Stimulated activated CD8-positive, alpha-beta memory T cell treated with anti-CD3 and anti-CD28 coated beads, Interleukin-12 subunit alpha, Interleukin-12 subunit beta, amount 100 ng/mL, for 24 hours (primary cell): ENCODE measurements around the gene FOXO1.
"Not testable (repeated sequence)": the region's sequence is repeated elsewhere in the genome, so short reads cannot be mapped to it uniquely, and the experiment has no call there.

Source experiments
- DNase-seq: peaks from one replicate; pipeline ENCODE4 v3.0.0-alpha.2; 2020; ENCODE audit errors: extremely low read depth

Gene FOXO1

GRCh38 chr13:40665126-40666044, 1.1 kb downstream of the FOXO1 start:
- no peak for DNase-seq

- no peak for DNase-seq
Measured at GRCh38 chr13:40664350-40665125, 1.9 kb downstream of the FOXO1 start.

- not testable (repeated sequence) for DNase-seq
Measured at GRCh38 chr13:40664100-40664349, 2.4 kb downstream of the FOXO1 start.

- no peak for DNase-seq
Measured at GRCh38 chr13:40662866-40663265, 3.6 kb downstream of the FOXO1 start.

- DNase-seq = no peak
Measured at GRCh38 chr13:40661875-40662665, 4.4 kb downstream of the FOXO1 start.

GRCh38 chr13:40660692-40661091, 5.7 kb downstream of the FOXO1 start:
- DNase-seq = no peak

GRCh38 chr13:40660141-40660664, 6.2 kb downstream of the FOXO1 start:
- DNase-seq = no peak

- no peak for DNase-seq
Measured at GRCh38 chr13:40657951-40658350, 8.5 kb downstream of the FOXO1 start.

GRCh38 chr13:40657307-40657706, 9.1 kb downstream of the FOXO1 start:
- no peak for DNase-seq

- DNase-seq = no peak
Measured at GRCh38 chr13:40656358-40656757, 10.1 kb downstream of the FOXO1 start.

- DNase-seq = no peak
Measured at GRCh38 chr13:40653527-40654318, 12.7 kb downstream of the FOXO1 start.

GRCh38 chr13:40652588-40652940, 13.9 kb downstream of the FOXO1 start:
- no peak for DNase-seq

- DNase-seq = no peak
Measured at GRCh38 chr13:40651866-40652587, 14.4 kb downstream of the FOXO1 start.

GRCh38 chr13:40648841-40649240, 17.6 kb downstream of the FOXO1 start:
- no peak for DNase-seq

GRCh38 chr13:40648040-40648439, 18.4 kb downstream of the FOXO1 start:
- no peak for DNase-seq

- DNase-seq = no peak
Measured at GRCh38 chr13:40644838-40645604, 21.4 kb downstream of the FOXO1 start.

- DNase-seq = no peak
Measured at GRCh38 chr13:40640845-40641458, 25.5 kb downstream of the FOXO1 start.

- no peak for DNase-seq
Measured at GRCh38 chr13:40640202-40640601, 26.2 kb downstream of the FOXO1 start.

GRCh38 chr13:40639221-40639681, 27.2 kb downstream of the FOXO1 start:
- DNase-seq = no peak
